ENCODE data around the gene ABLIM1.
A peak's percentile ranks its signal among the peaks of the same experiment; 100 is the strongest.

ABLIM1 gene

DNA sequence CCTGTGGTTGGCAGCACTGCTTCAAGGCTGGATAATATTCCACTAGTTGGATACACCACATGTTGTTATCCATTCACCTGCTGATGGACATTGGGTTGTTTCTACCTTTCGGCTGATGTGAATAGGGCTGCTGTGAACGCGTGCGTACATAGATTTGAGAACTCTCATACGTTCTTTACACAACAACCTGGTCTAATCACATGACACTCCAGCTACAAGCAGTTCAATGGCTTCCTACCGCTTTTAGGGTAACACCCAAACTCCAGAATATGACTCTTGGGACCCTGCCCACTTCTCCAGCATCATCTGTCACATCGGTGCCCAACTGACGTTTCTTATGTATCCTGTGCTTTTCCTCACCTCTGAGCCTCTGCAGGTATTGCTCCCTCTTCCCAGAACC, 114.6 kb downstream of the ABLIM1 start:
- Histone ChIP-seq H3K27me3 (ENCODE audit: insufficient read depth, low read length) (peaks cover 4% of the 10 kb centered on the region), H3K4me1 (ENCODE audit: insufficient read depth, low read length) (peaks cover 15% of the 10 kb centered on the region), H3K4me3 (ENCODE audit: low read length) (no peak overlapping the region), H3K9ac (ENCODE audit: low read depth, low read length) (no peak overlapping the region), H3K36me3 (ENCODE audit: insufficient read depth, low read length) (no peaks in the 10 kb centered on the region), H3K9me3 (ENCODE audit: insufficient read depth, low read depth, low read length) (no peaks in the 10 kb centered on the region), H3K27ac (ENCODE audit: low read depth, low read length) (no peak overlapping the region)
- WGBS: 71% methylated on average over 8 of the region's 8 CpGs

GRCh38 chr10:114542373-114542772, 115.7 kb downstream of the ABLIM1 start:
- H3K27me3 ChIP-seq (ENCODE audit: insufficient read depth, low read length): peaks cover 4% of the 10 kb centered on the region
- no peak overlapping the region for H3K4me3 ChIP-seq (ENCODE audit: low read length)
- H3K36me3 ChIP-seq (ENCODE audit: insufficient read depth, low read length): no peaks in the 10 kb centered on the region
- peaks cover 26% of the 10 kb centered on the region for H3K4me1 ChIP-seq (ENCODE audit: insufficient read depth, low read length)
- H3K9me3 ChIP-seq (ENCODE audit: insufficient read depth, low read depth, low read length): no peaks in the 10 kb centered on the region
- WGBS: 88% methylated on average over 2 of the region's 2 CpGs
- H3K27ac ChIP-seq (ENCODE audit: low read depth, low read length): no peak overlapping the region
- H3K9ac ChIP-seq (ENCODE audit: low read depth, low read length): no peak overlapping the region

GRCh38 chr10:114541797-114542160, 116.3 kb downstream of the ABLIM1 start:
- no peak overlapping the region for H3K27ac ChIP-seq (ENCODE audit: low read depth, low read length)
- peaks cover under 1% of the 10 kb centered on the region; the same call in 1 of the 2 replicates for H3K9me3 ChIP-seq (ENCODE audit: insufficient read depth, low read depth, low read length)
- no peak overlapping the region for H3K9ac ChIP-seq (ENCODE audit: low read depth, low read length)
- no peak overlapping the region for H3K4me3 ChIP-seq (ENCODE audit: low read length)
- H3K36me3 ChIP-seq (ENCODE audit: insufficient read depth, low read length): no peaks in the 10 kb centered on the region
- H3K27me3 ChIP-seq (ENCODE audit: insufficient read depth, low read length): peaks cover 4% of the 10 kb centered on the region
- 98% methylated on average over 3 of the region's 3 CpGs for WGBS
- H3K4me1 ChIP-seq (ENCODE audit: insufficient read depth, low read length): peaks cover 28% of the 10 kb centered on the region

GRCh38 chr10:114541081-114541796, 116.8 kb downstream of the ABLIM1 start:
- H3K4me1 ChIP-seq (ENCODE audit: insufficient read depth, low read length): peaks cover 28% of the 10 kb centered on the region
- H3K4me3 ChIP-seq (ENCODE audit: low read length): no peak overlapping the region
- peaks cover 4% of the 10 kb centered on the region for H3K27me3 ChIP-seq (ENCODE audit: insufficient read depth, low read length)
- WGBS: 73% methylated on average over 14 of the region's 14 CpGs
- no peak overlapping the region for H3K9ac ChIP-seq (ENCODE audit: low read depth, low read length)
- H3K36me3 ChIP-seq (ENCODE audit: insufficient read depth, low read length): no peaks in the 10 kb centered on the region
- peaks cover 5% of the 10 kb centered on the region; the same call in 1 of the 2 replicates for H3K9me3 ChIP-seq (ENCODE audit: insufficient read depth, low read depth, low read length)
- no peak overlapping the region for H3K27ac ChIP-seq (ENCODE audit: low read depth, low read length)

DNA sequence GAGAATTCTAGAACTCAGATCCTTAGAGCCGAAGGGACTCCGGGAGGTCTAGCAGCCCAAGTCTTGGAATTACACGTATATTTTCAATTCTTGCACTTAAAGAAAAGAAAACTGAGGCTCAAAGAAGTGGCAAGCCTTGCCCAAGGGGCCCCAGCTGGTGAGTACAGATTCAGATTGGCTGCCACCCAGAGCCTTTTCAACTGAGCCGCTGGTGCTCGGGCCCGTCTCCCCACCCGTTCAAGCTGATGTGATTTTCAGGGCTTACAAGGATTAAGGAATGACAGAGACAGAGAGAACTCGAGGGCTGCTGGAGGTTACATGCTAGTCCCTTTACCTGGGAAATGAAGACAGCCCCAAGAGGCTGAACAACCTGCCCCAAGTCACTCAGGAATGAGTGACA, 117.8 kb downstream of the ABLIM1 start:
- no peaks in the 10 kb centered on the region for H3K36me3 ChIP-seq (ENCODE audit: insufficient read depth, low read length)
- H3K4me1 ChIP-seq (ENCODE audit: insufficient read depth, low read length): peaks cover 28% of the 10 kb centered on the region
- no peak overlapping the region for H3K4me3 ChIP-seq (ENCODE audit: low read length)
- H3K27ac ChIP-seq (ENCODE audit: low read depth, low read length): no peak overlapping the region
- no peak overlapping the region for H3K9ac ChIP-seq (ENCODE audit: low read depth, low read length)
- peaks cover 5% of the 10 kb centered on the region; the same call in 1 of the 2 replicates for H3K9me3 ChIP-seq (ENCODE audit: insufficient read depth, low read depth, low read length)
- peaks cover 4% of the 10 kb centered on the region for H3K27me3 ChIP-seq (ENCODE audit: insufficient read depth, low read length)
- WGBS: 68% methylated on average over 8 of the region's 8 CpGs

DNA sequence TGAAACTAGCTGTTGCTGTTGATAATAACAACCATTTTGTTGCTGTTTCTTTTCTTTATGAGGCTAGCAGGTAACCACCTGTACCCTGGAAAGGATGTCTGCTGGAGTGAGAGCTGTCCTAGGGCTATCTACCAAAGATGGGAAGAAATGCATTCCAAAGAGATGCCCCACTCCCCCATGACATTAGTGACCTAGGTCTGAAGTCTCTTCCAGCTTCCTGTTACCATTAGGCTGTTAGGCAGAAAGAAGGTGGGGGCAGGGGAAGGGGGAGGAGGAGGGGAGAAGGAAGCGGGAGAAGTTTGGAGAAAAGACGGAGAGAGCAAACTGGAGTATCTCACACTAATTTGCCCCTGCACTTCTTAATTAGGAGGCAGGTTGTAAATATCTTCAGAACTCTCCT, 118.5 kb downstream of the ABLIM1 start:
- H3K27ac ChIP-seq (ENCODE audit: low read depth, low read length): no peak overlapping the region
- H3K9ac ChIP-seq (ENCODE audit: low read depth, low read length): no peak overlapping the region
- no peak overlapping the region for H3K4me3 ChIP-seq (ENCODE audit: low read length)
- H3K4me1 ChIP-seq (ENCODE audit: insufficient read depth, low read length): peaks cover 28% of the 10 kb centered on the region
- no CpG with 5 or more reads among the region's 2 CpGs for WGBS
- H3K27me3 ChIP-seq (ENCODE audit: insufficient read depth, low read length): peaks cover 4% of the 10 kb centered on the region
- H3K9me3 ChIP-seq (ENCODE audit: insufficient read depth, low read depth, low read length): peaks cover 5% of the 10 kb centered on the region; the same call in 1 of the 2 replicates
- H3K36me3 ChIP-seq (ENCODE audit: insufficient read depth, low read length): no peaks in the 10 kb centered on the region

DNA sequence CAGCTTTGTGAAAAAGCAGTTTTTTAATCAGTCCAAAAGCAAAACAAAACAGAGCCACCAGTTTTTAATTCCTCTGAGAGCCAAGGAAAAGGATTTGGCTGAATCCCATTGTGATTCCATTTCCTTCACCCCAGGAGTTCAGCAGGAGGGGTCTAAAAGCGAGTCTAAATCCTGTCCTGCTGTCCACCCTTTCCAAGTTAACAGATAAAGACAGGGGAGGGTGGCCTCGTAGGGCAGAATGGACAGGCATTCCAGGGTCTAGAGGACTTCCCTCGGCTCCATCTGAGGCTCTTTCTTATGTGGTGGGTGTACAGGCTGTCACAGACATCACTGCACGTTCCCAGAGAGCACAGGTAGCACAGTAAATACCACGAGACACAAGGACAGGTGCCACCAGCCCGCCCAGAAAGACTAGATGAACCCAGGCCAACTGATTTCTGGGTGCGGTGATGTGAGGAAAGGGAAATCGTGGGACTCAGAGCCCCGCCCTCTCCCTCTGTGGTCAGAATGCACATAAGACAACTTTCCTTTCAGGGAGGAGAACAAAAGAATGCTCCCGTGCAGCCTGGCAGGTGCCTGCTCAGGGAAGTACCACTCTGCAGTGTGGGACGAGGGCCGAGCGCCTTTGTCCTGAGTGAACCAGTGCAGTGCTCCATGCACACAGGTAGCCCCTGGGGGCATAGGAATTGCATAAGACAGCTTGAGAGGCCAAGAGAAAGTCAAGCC, 119.7 kb downstream of the ABLIM1 start:
- peak overlapping the region; percentile 20; the same call in 1 of the 2 replicates for H3K27ac ChIP-seq (ENCODE audit: low read depth, low read length)
- H3K27me3 ChIP-seq (ENCODE audit: insufficient read depth, low read length): peaks cover 4% of the 10 kb centered on the region
- WGBS: 32% methylated on average over 13 of the region's 13 CpGs
- no peaks in the 10 kb centered on the region for H3K36me3 ChIP-seq (ENCODE audit: insufficient read depth, low read length)
- peaks cover 28% of the 10 kb centered on the region for H3K4me1 ChIP-seq (ENCODE audit: insufficient read depth, low read length)
- H3K4me3 ChIP-seq (ENCODE audit: low read length): no peak overlapping the region
- H3K9me3 ChIP-seq (ENCODE audit: insufficient read depth, low read depth, low read length): peaks cover 5% of the 10 kb centered on the region; the same call in 1 of the 2 replicates
- no peak overlapping the region for H3K9ac ChIP-seq (ENCODE audit: low read depth, low read length)

DNA sequence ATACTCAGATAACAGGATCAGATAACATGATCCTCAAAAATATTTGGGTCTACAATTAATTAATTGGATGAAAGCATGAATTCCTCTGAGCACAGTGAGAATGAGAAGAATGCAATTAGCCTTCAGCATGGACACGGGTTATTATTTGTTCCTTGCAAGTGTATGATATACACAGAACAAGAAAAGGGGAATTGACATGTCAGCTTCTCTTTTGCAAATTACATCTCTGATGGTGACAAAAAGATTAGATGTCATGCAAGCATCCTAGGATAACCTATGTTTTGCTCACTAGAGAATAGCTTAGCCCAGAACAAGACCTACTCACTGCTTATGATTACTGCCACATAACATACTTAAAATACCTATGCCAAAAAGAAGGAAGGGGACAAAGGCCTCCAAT, 120.3 kb downstream of the ABLIM1 start:
- Histone ChIP-seq H3K36me3 (ENCODE audit: insufficient read depth, low read length) (no peaks in the 10 kb centered on the region), H3K27ac (ENCODE audit: low read depth, low read length) (peak overlapping the region; percentile 20; the same call in 1 of the 2 replicates), H3K9ac (ENCODE audit: low read depth, low read length) (no peak overlapping the region), H3K9me3 (ENCODE audit: insufficient read depth, low read depth, low read length) (peaks cover 5% of the 10 kb centered on the region; the same call in 1 of the 2 replicates), H3K27me3 (ENCODE audit: insufficient read depth, low read length) (peaks cover 4% of the 10 kb centered on the region), H3K4me3 (ENCODE audit: low read length) (no peak overlapping the region), H3K4me1 (ENCODE audit: insufficient read depth, low read length) (peaks cover 28% of the 10 kb centered on the region)
- 82% methylated on average over 1 of the region's 1 CpG for WGBS

DNA sequence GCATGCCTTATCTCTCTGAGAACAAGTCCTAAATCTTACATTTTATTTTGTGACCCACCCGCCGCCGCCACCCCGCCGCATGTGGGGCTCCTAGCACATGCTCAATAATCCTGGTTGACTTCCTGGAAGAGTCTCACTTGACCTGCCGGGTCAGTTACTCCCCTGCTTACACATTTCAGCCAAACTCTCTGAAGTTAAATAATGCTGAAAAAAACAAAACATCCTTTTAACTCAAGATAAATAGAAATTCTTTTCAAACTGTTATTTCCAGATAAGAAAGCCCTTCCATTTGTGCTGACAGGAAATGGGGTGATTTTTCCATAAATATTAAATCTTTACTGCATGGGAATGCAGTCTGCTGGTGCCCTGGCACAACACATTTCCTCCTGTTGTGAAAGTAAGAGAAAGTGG, 123.5 kb downstream of the ABLIM1 start:
- H3K9me3 ChIP-seq (ENCODE audit: insufficient read depth, low read depth, low read length): peaks cover 5% of the 10 kb centered on the region; the same call in 1 of the 2 replicates
- 91% methylated on average over 6 of the region's 6 CpGs for WGBS

GRCh38 chr10:114532226-114532625, 125.8 kb downstream of the ABLIM1 start:
- Histone ChIP-seq H3K4me1 (ENCODE audit: insufficient read depth, low read length) (peaks cover 2% of the 10 kb centered on the region), H3K9ac (ENCODE audit: low read depth, low read length) (no peak overlapping the region), H3K4me3 (ENCODE audit: low read length) (no peak overlapping the region), H3K27me3 (ENCODE audit: insufficient read depth, low read length) (no peaks in the 10 kb centered on the region), H3K36me3 (ENCODE audit: insufficient read depth, low read length) (no peaks in the 10 kb centered on the region), H3K9me3 (ENCODE audit: insufficient read depth, low read depth, low read length) (peaks cover 5% of the 10 kb centered on the region; the same call in 1 of the 2 replicates), H3K27ac (ENCODE audit: low read depth, low read length) (no peak overlapping the region)
- WGBS: 95% methylated on average over 5 of the region's 5 CpGs

More for the DNA sequence above, 123.5 kb downstream of the ABLIM1 start:
- H3K27me3 ChIP-seq (ENCODE audit: insufficient read depth, low read length): no peaks in the 10 kb centered on the region
- peaks cover 22% of the 10 kb centered on the region for H3K4me1 ChIP-seq (ENCODE audit: insufficient read depth, low read length)
- H3K36me3 ChIP-seq (ENCODE audit: insufficient read depth, low read length): no peaks in the 10 kb centered on the region
- H3K9ac ChIP-seq (ENCODE audit: low read depth, low read length): no peak overlapping the region
- no peak overlapping the region for H3K27ac ChIP-seq (ENCODE audit: low read depth, low read length)
- H3K4me3 ChIP-seq (ENCODE audit: low read length): no peak overlapping the region

DNA sequence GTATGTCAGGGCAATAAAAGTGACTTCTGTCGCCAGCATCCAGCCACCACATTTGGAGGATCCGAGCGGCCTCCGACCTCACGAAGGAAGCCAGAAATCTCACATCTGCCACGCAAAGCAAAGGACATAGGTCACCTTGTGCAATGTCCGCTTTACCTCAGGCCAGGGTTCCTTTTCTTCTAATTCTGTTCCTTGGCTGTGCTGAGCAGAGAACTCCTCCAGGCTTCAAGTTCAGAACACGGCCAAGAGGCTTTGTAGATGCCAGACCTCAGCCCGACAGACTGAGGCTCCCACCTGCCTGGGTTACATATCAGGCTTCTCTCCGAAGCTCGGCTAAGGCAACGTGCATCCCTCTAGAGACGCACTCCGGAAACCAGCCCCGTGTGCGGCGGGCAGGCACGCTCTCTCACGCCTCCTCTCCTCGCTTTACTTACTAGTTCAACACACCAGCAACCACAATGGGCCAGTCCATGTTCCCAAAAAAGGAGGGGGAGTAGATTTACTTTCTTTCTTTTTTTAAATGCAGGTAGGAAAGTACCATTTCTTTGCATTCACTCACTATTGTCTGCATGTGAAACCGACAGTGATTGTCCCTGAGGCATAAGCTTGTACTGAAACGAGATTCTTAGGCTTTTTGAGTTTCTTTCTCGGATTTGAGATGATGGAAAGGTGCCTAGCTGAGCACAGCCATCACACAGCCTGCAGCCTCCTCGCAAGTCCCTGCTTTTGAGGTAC, 131.4 kb downstream of the ABLIM1 start:
- H3K9me3 ChIP-seq (ENCODE audit: insufficient read depth, low read depth, low read length): no peaks in the 10 kb centered on the region
- WGBS: 2% methylated on average over 24 of the region's 24 CpGs
- H3K27me3 ChIP-seq (ENCODE audit: insufficient read depth, low read length): no peaks in the 10 kb centered on the region
- H3K4me3 ChIP-seq (ENCODE audit: low read length): peak overlapping the region; percentile 73
- no peaks in the 10 kb centered on the region for H3K36me3 ChIP-seq (ENCODE audit: insufficient read depth, low read length)
- peak overlapping the region; percentile 68 for H3K27ac ChIP-seq (ENCODE audit: low read depth, low read length)
- H3K4me1 ChIP-seq (ENCODE audit: insufficient read depth, low read length): peaks cover 49% of the 10 kb centered on the region
- peak overlapping the region; percentile 64 for H3K9ac ChIP-seq (ENCODE audit: low read depth, low read length)
